K562 (cell line): ENCODE results near the gene CELSR3. TPM values are rescaled to one million over a fixed set of nuclear protein-coding genes. Genes with fewer than 3 reads are reported as not detected.

Experiments
- ATAC-seq: fragments of 200-7000 bp; cut with Tn5 transposase; 3 replicates; pipeline ENCODE4 v1.9.1; 2020; ENCODE audit warnings: moderate library complexity
- BruUV-seq: library from RNA; stranded (reverse); fragments of 400-500 nt; replicated peaks from 2 replicates; lab custom pipeline; 2021; lab: Mats Ljungman, UMichigan
- CTCF ChIA-PET: fragments of 300-600 bp; formaldehyde crosslinking; extraction: SDS; loops from one replicate; lab custom pipeline; 2021; ENCODE audit warnings: low intra/inter-chr PET ratio; lab: Yijun Ruan, JAX
- POLR2A ChIA-PET: fragments of 300-600, 350-650 bp; sonication (Branson Sonifier 250); formaldehyde crosslinking; extraction: SDS; loops from one replicate; lab custom pipeline; 2021; ENCODE audit warnings: antibody characterized with exemption, inconsistent platforms; lab: Yijun Ruan, JAX
- DNase-seq, 4 experiments: peaks; one replicate each; pipeline versions ENCODE4 v3.0.0 to v3.0.0-alpha.2; 2011 to 2018; ENCODE audit warnings: low spot score in 3 of 4, mixed read lengths in 3 of 4; ENCODE audit errors: extremely low read depth in 1 of 4
- FAIRE-seq: peaks from 2 replicates; lab custom pipeline; 2011; peaks lifted over from hg19 to GRCh38; lab: Jason Lieb, UNC
- H2AFZ ChIP-seq: 2 replicates; pipeline ENCODE4 v1.6.0; 2011; ENCODE audit warnings: low read depth, low read length, control low read depth, inconsistent platforms
- H3K27ac ChIP-seq: fragments of 200-600 bp; 3 replicates; pipeline ENCODE4 v1.8.0; 2011; ENCODE audit warnings: low read depth, mild to moderate bottlenecking, control low read depth, inconsistent platforms, low read length, moderate library complexity, mixed read lengths; ENCODE audit errors: extremely low read depth
- H3K27me3 ChIP-seq, 2 experiments: fragments of 300-600 bp in 1 of 2; 2 replicates in 1 of 2; 3 replicates in 1 of 2; pipeline versions ENCODE4 v1.6.0 to v1.8.0; 2011; ENCODE audit warnings: inconsistent platforms in 2 of 2, low read length in 2 of 2, mild to moderate bottlenecking in 1 of 2, mixed read lengths in 1 of 2, moderate library complexity in 1 of 2; ENCODE audit not compliant: control insufficient read depth in 2 of 2, insufficient read depth in 2 of 2
- H3K36me3 ChIP-seq: fragments of 300-600 bp; 3 replicates; pipeline ENCODE4 v1.8.0; 2011; ENCODE audit warnings: mild to moderate bottlenecking, low read length, inconsistent platforms; ENCODE audit not compliant: control insufficient read depth, insufficient read depth
- H3K4me1 ChIP-seq, 2 experiments: fragments of 200-600 bp in 1 of 2; replicated peaks in 1 of 2; 2 replicates in 1 of 2; 3 replicates in 1 of 2; pipeline versions ENCODE4 v1.5.1 to v1.8.0; 2011; ENCODE audit warnings: inconsistent platforms in 2 of 2, low read length in 2 of 2, mild to moderate bottlenecking in 1 of 2, mixed read lengths in 1 of 2, moderate library complexity in 1 of 2; ENCODE audit not compliant: control insufficient read depth in 2 of 2, insufficient read depth in 2 of 2
- H3K4me2 ChIP-seq: 2 replicates; pipeline ENCODE4 v1.6.1; 2011; ENCODE audit warnings: low read length, control low read depth, inconsistent platforms, mixed read lengths; ENCODE audit not compliant: insufficient read depth
- H3K4me3 ChIP-seq: fragments of 200-600 bp; sonication (generic), shearing (Covaris generic); 2 replicates; pipeline ENCODE4 v1.5.1; 2016; ENCODE audit warnings: control low read depth, inconsistent platforms
- H3K79me2 ChIP-seq: fragments of 200-600 bp; 3 replicates; pipeline ENCODE4 v1.8.0; 2011; ENCODE audit warnings: low read length, inconsistent platforms; ENCODE audit not compliant: control insufficient read depth, insufficient read depth
- H3K9ac ChIP-seq, 2 experiments: 2 replicates each; pipeline versions ENCODE4 v1.6.0 to v1.6.1; 2011; ENCODE audit warnings: low read depth in 2 of 2, low read length in 2 of 2, control low read depth in 1 of 2, inconsistent platforms in 1 of 2, mild to moderate bottlenecking in 1 of 2, mixed read lengths in 1 of 2; ENCODE audit not compliant: insufficient read depth in 1 of 2
- H3K9me1 ChIP-seq: one replicate; pipeline ENCODE4 v1.6.0; 2011; ENCODE audit warnings: inconsistent platforms, mild to moderate bottlenecking, low read length, moderate library complexity; ENCODE audit not compliant: control insufficient read depth, insufficient read depth
- H3K9me3 ChIP-seq: replicated peaks from 2 replicates; pipeline ENCODE4 v1.5.1; 2011; ENCODE audit warnings: low read depth, low read length, inconsistent platforms; ENCODE audit not compliant: control insufficient read depth, insufficient read depth
- H4K20me1 ChIP-seq: replicated peaks from 2 replicates; pipeline ENCODE4 v1.6.1; 2011; ENCODE audit warnings: low read length, inconsistent platforms, mixed read lengths; ENCODE audit not compliant: control insufficient read depth, insufficient read depth
- DDX20 ChIP-seq: fragments of 450-650 bp; IDR thresholded peaks from 2 replicates; pipeline ENCODE4 v1.6.1; 2016; ENCODE audit warnings: missing genetic modification characterization, low read depth, mild to moderate bottlenecking, missing compliant biosample characterization, moderate library complexity
- DIDO1 ChIP-seq: fragments of 450-650 bp; IDR thresholded peaks from 2 replicates; pipeline ENCODE4 v1.6.1; 2016; ENCODE audit warnings: low read depth, missing biosample characterization, missing genetic modification characterization
- E2F1 ChIP-seq: sonication (generic); formaldehyde crosslinking; IDR thresholded peaks from 2 replicates; pipeline ENCODE4 v1.8.1; 2023; ENCODE audit warnings: mild to moderate bottlenecking, missing genetic modification reagents, moderate library complexity
- ETV1 ChIP-seq: fragments of 450-650 bp; conservative IDR thresholded peaks from 2 replicates; pipeline ENCODE4 v1.6.1; 2016; ENCODE audit warnings: missing genetic modification characterization, control low read depth, low read depth, missing compliant biosample characterization
- FOXJ2 ChIP-seq: fragments of 200-800 bp; sonication (Bioruptor generic); IDR thresholded peaks from 2 replicates; pipeline ENCODE4 v1.6.1; 2016; ENCODE audit warnings: missing genetic modification characterization, missing compliant biosample characterization
- GABPB2 ChIP-seq: fragments of 250-450 bp; sonication (Bioruptor Pico); conservative IDR thresholded peaks from 2 replicates; pipeline ENCODE4 v1.5.1; 2021; ENCODE audit warnings: mild to moderate bottlenecking
- GATAD2A ChIP-seq: fragments of 450-650 bp; IDR thresholded peaks from 2 replicates; pipeline ENCODE4 v1.6.1; 2017
- KDM1A ChIP-seq, 2 experiments: fragments of 450-650 bp; IDR thresholded peaks; 2 replicates each; pipeline ENCODE4 v1.6.1; 2016; ENCODE audit warnings: mild to moderate bottlenecking in 2 of 2
- RNF2 ChIP-seq: sonication (generic); IDR thresholded peaks from 2 replicates; pipeline ENCODE4 v1.6.1; 2016
- SP1 ChIP-seq: sonication (generic); formaldehyde crosslinking; IDR thresholded peaks from 2 replicates; pipeline ENCODE4 v1.8.1; 2022; ENCODE audit warnings: mild to moderate bottlenecking, missing genetic modification reagents
- TAF1 ChIP-seq: IDR thresholded peaks from 2 replicates; pipeline ENCODE4 v1.6.1; 2011; ENCODE audit warnings: mild to moderate bottlenecking, low read length, moderate library complexity; ENCODE audit not compliant: insufficient read depth, control insufficient read depth, severe bottlenecking; ENCODE audit errors: extremely low read depth
- TAF15 ChIP-seq: fragments of 200-400 bp; formaldehyde crosslinking; IDR thresholded peaks from 2 replicates; pipeline ENCODE4 v1.6.1; 2017; ENCODE audit warnings: mild to moderate bottlenecking, low read depth, low read length, moderate library complexity
- TAF9B ChIP-seq: fragments of 450-650 bp; IDR thresholded peaks from 2 replicates; pipeline ENCODE4 v1.6.1; 2018; ENCODE audit warnings: mild to moderate bottlenecking; ENCODE audit not compliant: partially characterized antibody
- ZNF124 ChIP-seq: sonication (generic); formaldehyde crosslinking; IDR thresholded peaks from 2 replicates; pipeline ENCODE4 v1.8.1; 2022; ENCODE audit warnings: missing genetic modification reagents
- ZNF232 ChIP-seq: sonication (generic); formaldehyde crosslinking; IDR thresholded peaks from 2 replicates; pipeline ENCODE4 v1.8.0; 2022; ENCODE audit warnings: mild to moderate bottlenecking, missing genetic modification reagents
- ZNF263 ChIP-seq: sonication (generic); formaldehyde crosslinking; IDR thresholded peaks from 2 replicates; pipeline ENCODE4 v1.8.0; 2022; ENCODE audit warnings: mild to moderate bottlenecking, missing genetic modification reagents, borderline replicate concordance
- ZNF395 ChIP-seq: fragments of 200-800 bp; sonication (Bioruptor generic); IDR thresholded peaks from 2 replicates; pipeline ENCODE4 v1.6.1; 2017; ENCODE audit warnings: missing genetic modification characterization, missing compliant biosample characterization
- ZNF431 ChIP-seq: sonication (generic); formaldehyde crosslinking; IDR thresholded peaks from 2 replicates; pipeline ENCODE4 v1.8.0; 2022; ENCODE audit warnings: mild to moderate bottlenecking, missing genetic modification reagents
- WGBS: fragments of 100-300 bp; shearing (Covaris generic); methylation state at CpG from one replicate; pipeline ENCODE4 v1.1.6; 2016; ENCODE audit warnings: low coverage, mixed read lengths; ENCODE audit not compliant: insufficient coverage; ENCODE audit errors: missing lambda C conversion rate; 5-methylcytosine and 5-hydroxymethylcytosine counted together
- in situ Hi-C: fragments of 300-500 bp; cut with MboI; formaldehyde crosslinking; loops from 4 replicates; pipeline ENCODE4 v1.15.0; 2018; ENCODE audit warnings: inconsistent platforms, mixed read lengths
- intact Hi-C: fragments of 100-400 bp; cut with micrococcal nuclease; formaldehyde crosslinking; loops from 2 replicates; pipeline ENCODE4 v1.14.2; 2022
- polyA plus RNA-seq, 8 experiments: library from polyadenylated mRNA; depleted of rRNA in 4 of 8; stranded (reverse) in 5 of 8; unstranded in 3 of 8; fragments of >200 nt; fragmentation: Nextera tagmentation in 2 of 8; fragmentation: Illumina TruSeq in 1 of 8; extraction: Ambion mirVana in 2 of 8; extraction: Trizol in 1 of 8; gene quantifications; 2 replicates each; pipeline versions ENCODE4 v1.2.1 to v1.2.3, GENCODE V29; 2011 to 2014; ENCODE audit warnings: inconsistent platforms in 1 of 8, missing spikeins in 1 of 8
- total RNA-seq, 7 experiments: library from RNA; depleted of rRNA in 6 of 7; stranded (reverse); fragments of >200 nt in 6 of 7; fragmentation: Illumina TruSeq in 2 of 7; extraction: Trizol in 2 of 7; gene quantifications; 2 replicates each; pipeline versions ENCODE4 v1.2.1 to v1.2.3, GENCODE V29; 2011 to 2021; ENCODE audit warnings: low replicate concordance in 1 of 7

Gene CELSR3
- total and polyA plus RNA-seq, 9 of the 15 experiments (the other 6 are each of a cell fraction or from before 2014, with no cell fraction given) = 0.10 to 2.7 (median 0.76) TPM

GRCh38 chr3:48635222-48636021, 27.3 kb downstream of the CELSR3 start, which contains the start of gene SLC26A6:
Gene SLC26A6 (minus strand): TSS chr3:48635461. CDS start chr3:48635393, 68 bp downstream.
- POLR2A ChIA-PET = interaction anchor here (0.6 to 3.0 kb wide), 9 partner anchors 11 to 342 kb away, joined by 3 to 23 read pairs (median 5); no protein-coding TSS in a partner anchor
- TF ChIP-seq TAF15 (no peak), RNF2 (peak; percentile 58; the same call in 1 of the 2 replicates), ZNF232 (CRISPR knock-in tag) (no peak), GABPB2 (CRISPR knock-in tag) (no peak), ZNF263 (CRISPR knock-in tag) (no peak; the same call in 1 of the 2 replicates), FOXJ2 (tag) (no peak), ZNF124 (CRISPR knock-in tag) (no peak), ZNF431 (CRISPR knock-in tag) (no peak), TAF9B (no peak), KDM1A (IDR thresholded peaks at IDR 0.05) (no peak), E2F1 (CRISPR knock-in tag) (no peak), GATAD2A (0 out of 2 replicates have a peak, but pooled peaks have one; percentile 48), SP1 (CRISPR knock-in tag) (peak; percentile 90), DDX20 (tag) (no peak), ZNF395 (CRISPR knock-in tag) (0 out of 2 replicates have a peak, but pooled peaks have one; percentile 40), ETV1 (peak; percentile 68; the same call in 1 of the 2 replicates), TAF1 (peak; percentile 46), DIDO1 (tag) (no peak)

More at GRCh38 chr3:48635222-48636021, 27.3 kb downstream of the CELSR3 start, which contains the start of gene SLC26A6:
- DNase-seq (peak; percentile 96 to 99 (median 96)), ATAC-seq (peak; percentile 98), FAIRE-seq (peak; percentile 80)
- BruUV-seq = TSS peak; percentile 86
- H3K9ac ChIP-seq = peak within 1 kb of the TSS; percentile 80 to 95
- peak within 1 kb of the TSS; percentile 88 for H2AFZ ChIP-seq
- H3K9me3 ChIP-seq = no peaks in the 10 kb centered on the region
- H3K79me2 ChIP-seq = peaks cover 11% of the 10 kb centered on the region
- peak within 1 kb of the TSS; percentile 65 for H3K27ac ChIP-seq
- intact Hi-C loops (loop anchor here (5.0 kb wide), 1 partner anchor 78 kb away; the partner anchor contains the start of gene PFKFB4), in situ Hi-C loops (no loop called here)
- under 1% methylated on average over 16 of the region's 68 CpGs for WGBS
- H3K27me3 ChIP-seq = no peaks in the 10 kb centered on the region
- peak within 1 kb of the TSS; percentile 81 for H3K4me2 ChIP-seq
- H3K9me1 ChIP-seq = peaks cover 4% of the 10 kb centered on the region
- CTCF ChIA-PET = interaction anchor here (0.7 kb wide), 1 partner anchor 50 kb away, joined by 3 read pairs; no protein-coding TSS in a partner anchor
- H3K4me3 ChIP-seq = peak within 1 kb of the TSS; percentile 91
- no peaks in the 10 kb centered on the region for H4K20me1 ChIP-seq
- peaks cover 31% of the 10 kb centered on the region; the same call in 1 of the 3 replicates for H3K36me3 ChIP-seq
- H3K4me1 ChIP-seq = peaks cover 6 to 44% of the 10 kb centered on the region in 2 experiments; a peak in 4 of 5 replicates
